Colonic mucosa (tissue), 4 donors: ENCODE data around the gene BBX. TPM values are rescaled to one million over a fixed set of nuclear protein-coding genes. Genes with fewer than 3 reads are reported as not detected.

Source experiments
- DNase-seq: peaks from one replicate; pipeline ENCODE4 v3.0.0-alpha.2; 2020
- H3K27ac ChIP-seq: fragments of 200-600 bp; one replicate; pipeline ENCODE4 v1.8.0; 2021
- H3K27me3 ChIP-seq: fragments of 200-600 bp; one replicate; pipeline ENCODE4 v1.8.0; 2021
- H3K36me3 ChIP-seq: fragments of 200-600 bp; one replicate; pipeline ENCODE4 v1.8.0; 2021
- H3K4me1 ChIP-seq: fragments of 200-600 bp; one replicate; pipeline ENCODE4 v1.8.0; 2021; ENCODE audit warnings: mild to moderate bottlenecking
- H3K4me3 ChIP-seq: fragments of 200-600 bp; one replicate; pipeline ENCODE4 v1.8.0; 2021
- H3K9ac ChIP-seq, 2 donors: one replicate each; pipeline ENCODE4 v1.7.0; 2013; ENCODE audit warnings: control low read depth in 2 of 2, low read depth in 2 of 2, low read length in 2 of 2
- H3K9me3 ChIP-seq: fragments of 200-600 bp; one replicate; pipeline ENCODE4 v1.8.0; 2021
- intact Hi-C: fragments of 100-400 bp; cut with DNase I; formaldehyde crosslinking; loops from one replicate; pipeline ENCODE4 v1.14.1; 2022
- total RNA-seq, 2 donors: library from RNA; stranded (reverse); fragmentation: NEBNext Ultra II Directional in 1 of 2; extraction: Animal tissue kit (Norgen Biotek cat#: 25700) in 1 of 2; gene quantifications; one replicate each; pipeline ENCODE4 v1.2.1, GENCODE V29; 2021
- TF ChIP-seq, protein P1 (sequence below): fragments of 200-600 bp; IDR thresholded peaks from one replicate; pipeline ENCODE4 v1.8.0; 2022; ENCODE audit warnings: antibody characterized with exemption, mild to moderate bottlenecking
- donor health status: healthy.
- donor health status: DM: no; HTN: no; CAD: no.
- donor health status: DM: no; HTN: no; CAD: no.

BBX gene
- total RNA-seq, 2 donors from 2014 or later, result 21.5 to 44.3 TPM

GRCh38 chr3:107845380-107846278, 322.9 kb downstream of the BBX start:
- no peak overlapping the region for H3K27ac ChIP-seq
- TF ChIP-seq, protein P1, sequence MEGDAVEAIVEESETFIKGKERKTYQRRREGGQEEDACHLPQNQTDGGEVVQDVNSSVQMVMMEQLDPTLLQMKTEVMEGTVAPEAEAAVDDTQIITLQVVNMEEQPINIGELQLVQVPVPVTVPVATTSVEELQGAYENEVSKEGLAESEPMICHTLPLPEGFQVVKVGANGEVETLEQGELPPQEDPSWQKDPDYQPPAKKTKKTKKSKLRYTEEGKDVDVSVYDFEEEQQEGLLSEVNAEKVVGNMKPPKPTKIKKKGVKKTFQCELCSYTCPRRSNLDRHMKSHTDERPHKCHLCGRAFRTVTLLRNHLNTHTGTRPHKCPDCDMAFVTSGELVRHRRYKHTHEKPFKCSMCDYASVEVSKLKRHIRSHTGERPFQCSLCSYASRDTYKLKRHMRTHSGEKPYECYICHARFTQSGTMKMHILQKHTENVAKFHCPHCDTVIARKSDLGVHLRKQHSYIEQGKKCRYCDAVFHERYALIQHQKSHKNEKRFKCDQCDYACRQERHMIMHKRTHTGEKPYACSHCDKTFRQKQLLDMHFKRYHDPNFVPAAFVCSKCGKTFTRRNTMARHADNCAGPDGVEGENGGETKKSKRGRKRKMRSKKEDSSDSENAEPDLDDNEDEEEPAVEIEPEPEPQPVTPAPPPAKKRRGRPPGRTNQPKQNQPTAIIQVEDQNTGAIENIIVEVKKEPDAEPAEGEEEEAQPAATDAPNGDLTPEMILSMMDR, result no peak
- intact Hi-C loops, result loop anchor here (5.0 to 10.0 kb wide), 3 partner anchors 91 to 611 kb away; no protein-coding TSS in a partner anchor

DNA sequence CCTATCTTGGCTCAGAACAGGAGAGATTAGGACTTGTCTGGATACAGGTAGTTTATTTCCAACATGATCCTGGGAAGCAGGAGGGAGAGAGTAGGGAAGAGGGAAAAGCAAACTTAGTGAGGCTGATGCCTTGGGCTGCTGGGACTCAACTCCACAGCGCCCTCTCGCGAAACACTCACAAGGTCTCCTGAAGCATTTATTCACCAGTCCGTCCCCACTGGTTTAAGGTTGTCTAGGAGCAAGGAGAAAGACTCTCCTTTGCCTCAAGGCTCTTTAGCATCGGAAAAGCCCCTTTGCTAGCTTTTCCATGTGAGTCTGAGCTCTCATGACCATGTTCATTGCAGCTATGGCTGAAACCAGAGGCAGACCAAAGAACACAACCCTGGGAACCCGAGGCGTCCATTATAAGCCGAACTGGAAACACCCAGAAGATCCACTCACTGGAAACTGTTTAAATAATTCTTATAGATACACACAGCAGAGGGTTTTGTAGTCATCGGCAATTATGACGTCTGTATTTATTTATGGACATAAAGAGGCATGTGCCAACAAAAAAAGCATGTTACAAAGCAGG, 323.6 kb downstream of the BBX start:
- Histone ChIP-seq H3K4me1 (no peaks in the 10 kb centered on the region), H3K9ac (no peak overlapping the region), H3K27ac (no peak overlapping the region), H3K4me3 (no peak overlapping the region), H3K27me3 (no peaks in the 10 kb centered on the region), H3K36me3 (no peaks in the 10 kb centered on the region), H3K9me3 (no peaks in the 10 kb centered on the region)
- peak; percentile 64 for DNase-seq
- intact Hi-C loops, result loop anchor here (5.0 to 10.0 kb wide), 3 partner anchors 92 to 612 kb away; no protein-coding TSS in a partner anchor
- TF ChIP-seq, protein P1, result peak; percentile 46

More at GRCh38 chr3:107845380-107846278, 322.9 kb downstream of the BBX start:
- Histone ChIP-seq H3K4me3 (no peak overlapping the region), H3K9me3 (no peaks in the 10 kb centered on the region), H3K27me3 (no peaks in the 10 kb centered on the region), H3K9ac (no peak overlapping the region), H3K36me3 (no peaks in the 10 kb centered on the region), H3K4me1 (no peaks in the 10 kb centered on the region)
- no peak for DNase-seq

- intact Hi-C loops, result loop anchor here (5.0 to 10.0 kb wide), 3 partner anchors 93 to 613 kb away; no protein-coding TSS in a partner anchor
- DNase-seq, result no peak
- Histone ChIP-seq H3K36me3 (no peaks in the 10 kb centered on the region), H3K4me3 (no peak overlapping the region), H3K9ac (no peak overlapping the region), H3K9me3 (no peaks in the 10 kb centered on the region), H3K27ac (no peak overlapping the region), H3K27me3 (no peaks in the 10 kb centered on the region), H3K4me1 (no peaks in the 10 kb centered on the region)
- TF ChIP-seq, protein P1, result no peak
These were observed 325.0 kb downstream of the BBX start for GRCh38 chr3:107847791-107848190.

DNA sequence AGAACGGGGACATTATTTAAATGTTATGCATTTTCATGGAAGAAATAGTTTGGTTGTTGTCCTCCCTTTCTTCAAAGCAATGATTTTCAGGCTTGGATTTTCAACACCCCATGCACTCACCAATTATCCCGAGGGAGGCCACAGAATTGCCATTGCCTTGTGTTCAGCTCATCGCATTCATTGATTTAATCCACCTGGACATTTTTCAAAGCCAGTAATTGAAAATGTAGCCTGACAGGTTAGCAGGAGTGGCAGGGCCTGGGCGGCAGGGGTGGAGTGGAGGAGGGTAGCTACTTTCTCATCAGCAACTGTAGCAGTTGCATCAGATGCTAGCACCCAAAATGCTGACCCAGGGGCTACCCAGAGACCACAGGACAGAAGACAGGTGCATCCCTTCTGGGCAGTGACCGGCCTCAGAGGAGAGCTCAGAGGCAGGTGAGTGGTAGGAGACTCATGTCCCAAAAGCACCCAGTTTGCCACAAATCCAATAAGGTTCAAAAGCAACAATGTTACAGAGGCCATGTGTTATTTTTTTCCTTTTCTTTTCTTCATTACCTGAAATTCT, 325.7 kb downstream of the BBX start:
- no peaks in the 10 kb centered on the region for H3K4me1 ChIP-seq
- H3K36me3 ChIP-seq, result no peaks in the 10 kb centered on the region
- intact Hi-C loops, result loop anchor here (5.0 to 10.0 kb wide), 3 partner anchors 94 to 614 kb away; no protein-coding TSS in a partner anchor
- TF ChIP-seq, protein P1, result no peak
- H3K9me3 ChIP-seq, result no peaks in the 10 kb centered on the region
- no peak for DNase-seq
- H3K27ac ChIP-seq, result no peak overlapping the region
- no peaks in the 10 kb centered on the region for H3K27me3 ChIP-seq
- no peak overlapping the region for H3K4me3 ChIP-seq
- no peak overlapping the region for H3K9ac ChIP-seq

DNA sequence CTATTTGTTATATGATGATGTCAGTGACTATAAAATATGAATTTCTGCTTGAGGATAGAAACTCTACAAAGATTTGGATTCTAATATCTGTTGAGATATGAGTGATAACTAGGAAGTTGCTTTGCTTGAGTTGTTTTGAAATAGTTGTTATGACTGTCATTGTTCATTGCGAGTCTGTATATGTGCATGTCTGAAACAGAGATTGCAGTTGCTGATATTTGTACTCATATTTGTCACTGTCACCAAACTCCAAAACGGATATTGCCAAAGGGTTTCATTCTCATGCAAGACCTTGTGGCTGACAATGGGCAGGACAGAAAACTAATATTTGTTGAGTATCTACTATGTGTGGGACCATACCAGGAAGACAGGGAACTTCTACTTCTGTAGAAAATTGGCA, 327.9 kb downstream of the BBX start:
- H3K9ac ChIP-seq, result no peak overlapping the region
- intact Hi-C loops, result no loop called here
- TF ChIP-seq, protein P1, result no peak
- H3K4me1 ChIP-seq, result no peaks in the 10 kb centered on the region
- no peaks in the 10 kb centered on the region for H3K36me3 ChIP-seq
- no peaks in the 10 kb centered on the region for H3K27me3 ChIP-seq
- no peaks in the 10 kb centered on the region for H3K9me3 ChIP-seq
- no peak overlapping the region for H3K4me3 ChIP-seq
- DNase-seq, result no peak
- no peak overlapping the region for H3K27ac ChIP-seq
